ENCODE data around the gene BAHCC1.
A peak's percentile ranks its signal among the peaks of the same experiment; 100 is the strongest.

Gene BAHCC1

DNA sequence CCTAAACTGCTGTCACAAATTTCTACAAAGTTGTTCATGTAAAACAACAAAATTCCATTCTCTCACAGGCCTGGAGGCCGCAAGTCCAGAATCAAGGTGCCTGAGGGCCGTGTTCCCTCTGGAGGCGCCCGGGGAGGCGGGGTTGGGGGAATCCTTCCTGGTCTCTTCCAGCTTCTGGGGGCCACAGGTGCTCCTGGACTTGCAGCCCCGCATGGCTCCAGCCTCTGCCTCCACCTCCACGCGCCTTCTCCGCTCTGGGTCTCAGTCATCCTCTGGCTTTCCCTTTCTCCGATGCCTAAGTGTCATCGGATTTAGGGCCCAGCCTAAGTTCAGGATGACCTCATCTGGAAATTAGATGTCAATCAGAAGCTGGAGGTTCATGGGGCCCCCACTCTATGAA lies 28.6 kb upstream of the BAHCC1 start:
- Histone ChIP-seq H3K9me3 (ENCODE audit: insufficient read depth, low read depth, low read length) (no peaks in the 10 kb centered on the region), H3K4me2 (ENCODE audit: low read depth, low read length, poor library complexity, severe bottlenecking) (peak overlapping the region; percentile 88), H3K27me3 (ENCODE audit: insufficient read depth, low read length, poor library complexity, severe bottlenecking) (no peaks in the 10 kb centered on the region), H3K36me3 (ENCODE audit: insufficient read depth, low read length) (no peaks in the 10 kb centered on the region), H3K9ac (ENCODE audit: low read depth, low read length, poor library complexity, severe bottlenecking) (peak overlapping the region; percentile 71), H3K79me2 (ENCODE audit: insufficient read depth, low read length) (peaks cover 18% of the 10 kb centered on the region; the same call in 1 of the 2 replicates), H3K4me3 (ENCODE audit: low read length, poor library complexity, severe bottlenecking) (peak overlapping the region; percentile 71), H3K4me1 (ENCODE audit: insufficient read depth, low read length, poor library complexity, severe bottlenecking) (peaks cover 31% of the 10 kb centered on the region), H3F3A (ENCODE audit: low read depth) (peaks cover 3% of the 10 kb centered on the region; the same call in 1 of the 2 replicates), H2AFZ (ENCODE audit: low read length) (no peak overlapping the region), H3K9me2 (replicated peaks; ENCODE audit: low read depth, low read length) (no peaks in the 10 kb centered on the region), H4K20me1 (ENCODE audit: insufficient read depth, low read length, poor library complexity, severe bottlenecking) (no peaks in the 10 kb centered on the region)
- TF ChIP-seq, protein P1, sequence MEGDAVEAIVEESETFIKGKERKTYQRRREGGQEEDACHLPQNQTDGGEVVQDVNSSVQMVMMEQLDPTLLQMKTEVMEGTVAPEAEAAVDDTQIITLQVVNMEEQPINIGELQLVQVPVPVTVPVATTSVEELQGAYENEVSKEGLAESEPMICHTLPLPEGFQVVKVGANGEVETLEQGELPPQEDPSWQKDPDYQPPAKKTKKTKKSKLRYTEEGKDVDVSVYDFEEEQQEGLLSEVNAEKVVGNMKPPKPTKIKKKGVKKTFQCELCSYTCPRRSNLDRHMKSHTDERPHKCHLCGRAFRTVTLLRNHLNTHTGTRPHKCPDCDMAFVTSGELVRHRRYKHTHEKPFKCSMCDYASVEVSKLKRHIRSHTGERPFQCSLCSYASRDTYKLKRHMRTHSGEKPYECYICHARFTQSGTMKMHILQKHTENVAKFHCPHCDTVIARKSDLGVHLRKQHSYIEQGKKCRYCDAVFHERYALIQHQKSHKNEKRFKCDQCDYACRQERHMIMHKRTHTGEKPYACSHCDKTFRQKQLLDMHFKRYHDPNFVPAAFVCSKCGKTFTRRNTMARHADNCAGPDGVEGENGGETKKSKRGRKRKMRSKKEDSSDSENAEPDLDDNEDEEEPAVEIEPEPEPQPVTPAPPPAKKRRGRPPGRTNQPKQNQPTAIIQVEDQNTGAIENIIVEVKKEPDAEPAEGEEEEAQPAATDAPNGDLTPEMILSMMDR (conservative IDR thresholded peaks at IDR 0.05; ENCODE audit: low read length), result no peak
- no peak for TF ChIP-seq EZH2phosphoT487 (IDR thresholded peaks at IDR 0.05; ENCODE audit: borderline replicate concordance)

DNA sequence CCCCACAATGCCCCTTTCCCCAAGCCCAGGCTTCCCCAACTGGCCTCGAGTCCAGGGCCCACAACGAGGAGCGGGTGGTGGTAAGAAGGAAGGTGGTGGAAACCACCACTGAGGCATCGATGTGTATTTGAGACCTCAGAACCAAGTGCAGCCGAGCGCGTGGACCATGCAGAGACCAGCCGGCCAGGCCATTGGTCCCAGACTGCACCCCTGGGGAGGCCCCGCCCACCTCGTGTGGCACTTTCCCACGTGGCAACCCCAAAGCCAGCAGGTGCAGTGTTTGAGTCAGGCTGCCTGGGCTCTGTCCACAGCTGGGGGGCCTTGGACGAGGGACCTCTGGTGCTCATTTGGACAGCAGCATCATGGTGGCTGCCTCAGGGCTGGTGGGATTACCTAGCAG lies 28.1 kb upstream of the BAHCC1 start:
- peak overlapping the region; percentile 88 for H3K4me2 ChIP-seq (ENCODE audit: low read depth, low read length, poor library complexity, severe bottlenecking)
- no peaks in the 10 kb centered on the region for H3K9me3 ChIP-seq (ENCODE audit: insufficient read depth, low read depth, low read length)
- H3K9me2 ChIP-seq (replicated peaks; ENCODE audit: low read depth, low read length), result no peaks in the 10 kb centered on the region
- TF ChIP-seq EZH2phosphoT487 (IDR thresholded peaks at IDR 0.05; ENCODE audit: borderline replicate concordance), result no peak
- TF ChIP-seq, protein P1 (conservative IDR thresholded peaks at IDR 0.05; ENCODE audit: low read length), result no peak
- H3F3A ChIP-seq (ENCODE audit: low read depth), result peaks cover 3% of the 10 kb centered on the region; the same call in 1 of the 2 replicates
- H3K4me3 ChIP-seq (ENCODE audit: low read length, poor library complexity, severe bottlenecking), result peak overlapping the region; percentile 71
- no peaks in the 10 kb centered on the region for H3K36me3 ChIP-seq (ENCODE audit: insufficient read depth, low read length)
- no peaks in the 10 kb centered on the region for H3K27me3 ChIP-seq (ENCODE audit: insufficient read depth, low read length, poor library complexity, severe bottlenecking)
- H2AFZ ChIP-seq (ENCODE audit: low read length), result no peak overlapping the region
- H3K4me1 ChIP-seq (ENCODE audit: insufficient read depth, low read length, poor library complexity, severe bottlenecking), result peaks cover 31% of the 10 kb centered on the region
- H4K20me1 ChIP-seq (ENCODE audit: insufficient read depth, low read length, poor library complexity, severe bottlenecking), result no peaks in the 10 kb centered on the region
- H3K9ac ChIP-seq (ENCODE audit: low read depth, low read length, poor library complexity, severe bottlenecking), result peak overlapping the region; percentile 71
- peaks cover 18% of the 10 kb centered on the region; the same call in 1 of the 2 replicates for H3K79me2 ChIP-seq (ENCODE audit: insufficient read depth, low read length)

DNA sequence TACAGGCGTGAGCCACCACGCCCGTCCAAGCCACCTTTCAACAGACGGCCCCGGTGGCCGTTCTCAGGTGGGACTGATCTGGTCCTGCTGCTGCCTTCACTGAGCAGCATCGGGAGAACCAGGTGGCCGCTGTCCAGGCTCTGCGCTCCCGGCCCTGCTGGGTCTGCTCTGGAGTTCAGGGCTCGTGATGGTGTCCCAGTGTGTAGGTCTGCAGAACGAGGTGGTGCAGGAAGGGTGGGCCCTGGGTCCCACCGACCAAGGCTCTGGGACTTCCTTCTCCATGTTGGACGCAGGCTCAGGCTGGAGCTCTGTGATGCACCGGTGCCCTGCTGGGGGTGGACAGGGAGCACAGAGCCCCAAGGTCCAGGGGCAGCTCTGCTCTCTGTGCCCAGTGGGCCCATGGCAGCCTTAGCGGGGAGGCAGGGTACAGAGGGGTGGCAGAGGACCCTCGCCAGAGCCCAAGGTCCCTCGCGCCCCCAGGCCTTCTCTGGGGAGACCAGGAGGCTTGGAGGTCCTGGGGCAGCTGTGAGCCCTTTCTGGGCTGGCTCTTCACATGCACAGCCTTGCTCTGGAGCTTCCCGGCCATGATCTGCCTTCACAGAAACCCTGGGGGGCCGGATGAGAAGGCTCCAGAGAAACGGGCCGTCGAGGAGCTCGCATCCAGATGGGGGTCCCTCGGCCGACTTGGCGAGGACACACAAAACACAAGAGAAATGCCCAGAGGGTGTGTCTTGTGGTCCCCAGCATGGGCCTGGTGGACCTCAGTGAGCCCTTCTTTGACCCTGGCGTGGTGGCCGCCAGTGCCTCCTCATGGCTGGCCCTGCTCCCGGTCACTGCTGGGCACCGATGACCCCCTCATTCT lies 26.9 kb upstream of the BAHCC1 start:
- H3F3A ChIP-seq (ENCODE audit: low read depth), result peaks cover 3% of the 10 kb centered on the region; the same call in 1 of the 2 replicates
- H3K9me3 ChIP-seq (ENCODE audit: insufficient read depth, low read depth, low read length), result no peaks in the 10 kb centered on the region
- no peak overlapping the region for H3K4me2 ChIP-seq (ENCODE audit: low read depth, low read length, poor library complexity, severe bottlenecking)
- H3K36me3 ChIP-seq (ENCODE audit: insufficient read depth, low read length), result no peaks in the 10 kb centered on the region
- no peaks in the 10 kb centered on the region for H3K9me2 ChIP-seq (replicated peaks; ENCODE audit: low read depth, low read length)
- H3K4me1 ChIP-seq (ENCODE audit: insufficient read depth, low read length, poor library complexity, severe bottlenecking), result peaks cover 31% of the 10 kb centered on the region
- no peak overlapping the region for H3K4me3 ChIP-seq (ENCODE audit: low read length, poor library complexity, severe bottlenecking)
- peaks cover 18% of the 10 kb centered on the region; the same call in 1 of the 2 replicates for H3K79me2 ChIP-seq (ENCODE audit: insufficient read depth, low read length)
- no peak overlapping the region for H2AFZ ChIP-seq (ENCODE audit: low read length)
- H4K20me1 ChIP-seq (ENCODE audit: insufficient read depth, low read length, poor library complexity, severe bottlenecking), result no peaks in the 10 kb centered on the region
- H3K27me3 ChIP-seq (ENCODE audit: insufficient read depth, low read length, poor library complexity, severe bottlenecking), result no peaks in the 10 kb centered on the region
- no peak overlapping the region for H3K9ac ChIP-seq (ENCODE audit: low read depth, low read length, poor library complexity, severe bottlenecking)
- TF ChIP-seq EZH2phosphoT487 (IDR thresholded peaks at IDR 0.05; ENCODE audit: borderline replicate concordance), result no peak
- TF ChIP-seq, protein P1 (conservative IDR thresholded peaks at IDR 0.05; ENCODE audit: low read length), result no peak
